ENCODE data around the gene SAT2.

The SAT2 gene

GRCh38 chr17:7589204-7589868 lies 38.3 kb downstream of the SAT2 start:
- DNase-seq, result peak; percentile 79

DNA sequence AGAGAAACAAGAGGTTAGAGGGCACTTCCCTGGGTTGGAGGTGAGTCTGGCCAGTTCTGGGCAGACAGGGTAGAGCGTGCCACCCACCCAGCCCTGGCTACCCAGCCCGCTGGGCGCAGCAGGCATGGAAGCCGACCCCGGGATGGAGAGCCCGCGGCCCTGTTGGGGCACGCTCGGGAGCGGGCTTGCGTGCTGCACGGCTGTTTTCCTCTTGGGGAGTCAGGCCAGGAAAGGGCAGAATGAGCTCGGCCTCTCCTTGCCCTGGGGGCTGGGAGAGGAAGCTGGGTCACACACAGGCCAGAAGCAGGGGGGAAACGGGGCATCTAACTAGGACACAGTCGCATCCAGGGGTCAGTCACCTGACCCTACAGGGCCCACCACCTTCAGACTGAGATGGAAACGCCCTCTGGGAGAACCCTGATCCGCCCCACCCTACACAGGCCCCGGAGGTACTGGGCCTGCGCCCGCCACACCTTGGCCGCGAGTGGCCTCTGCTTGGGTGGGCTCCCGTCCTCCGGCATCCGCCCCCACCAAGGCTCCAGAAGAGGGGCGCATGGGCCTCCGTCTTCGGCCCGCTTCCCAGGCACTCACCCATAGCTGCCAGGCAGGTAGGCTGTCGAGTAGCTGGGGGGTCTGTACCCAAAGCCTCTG lies 38.9 kb downstream of the SAT2 start:
- H3K9me3 Mint-ChIP-seq, result no peaks in the 10 kb centered on the region
- DNase-seq, result no peak
- peaks cover 33% of the 10 kb centered on the region for H3K36me3 Mint-ChIP-seq (ENCODE audit: low read depth)
- peaks cover 54% of the 10 kb centered on the region for H3K4me1 Mint-ChIP-seq
- H3K4me3 Mint-ChIP-seq, result no peak overlapping the region
- no peak overlapping the region for H3K27ac Mint-ChIP-seq
- TF ChIP-seq CTCF (IDR thresholded peaks at IDR 0.05), result no peak
- no peaks in the 10 kb centered on the region for H3K27me3 Mint-ChIP-seq (ENCODE audit: low read depth, poor library complexity)

More at GRCh38 chr17:7589204-7589868, 38.3 kb downstream of the SAT2 start:
- Mint-ChIP-seq H3K9me3 (no peaks in the 10 kb centered on the region), H3K27ac (no peak overlapping the region), H3K4me3 (no peak overlapping the region), H3K27me3 (ENCODE audit: low read depth, poor library complexity) (no peaks in the 10 kb centered on the region), H3K4me1 (peaks cover 47% of the 10 kb centered on the region), H3K36me3 (ENCODE audit: low read depth) (peaks cover 40% of the 10 kb centered on the region)
- TF ChIP-seq CTCF (IDR thresholded peaks at IDR 0.05), result peak; percentile 77

DNA sequence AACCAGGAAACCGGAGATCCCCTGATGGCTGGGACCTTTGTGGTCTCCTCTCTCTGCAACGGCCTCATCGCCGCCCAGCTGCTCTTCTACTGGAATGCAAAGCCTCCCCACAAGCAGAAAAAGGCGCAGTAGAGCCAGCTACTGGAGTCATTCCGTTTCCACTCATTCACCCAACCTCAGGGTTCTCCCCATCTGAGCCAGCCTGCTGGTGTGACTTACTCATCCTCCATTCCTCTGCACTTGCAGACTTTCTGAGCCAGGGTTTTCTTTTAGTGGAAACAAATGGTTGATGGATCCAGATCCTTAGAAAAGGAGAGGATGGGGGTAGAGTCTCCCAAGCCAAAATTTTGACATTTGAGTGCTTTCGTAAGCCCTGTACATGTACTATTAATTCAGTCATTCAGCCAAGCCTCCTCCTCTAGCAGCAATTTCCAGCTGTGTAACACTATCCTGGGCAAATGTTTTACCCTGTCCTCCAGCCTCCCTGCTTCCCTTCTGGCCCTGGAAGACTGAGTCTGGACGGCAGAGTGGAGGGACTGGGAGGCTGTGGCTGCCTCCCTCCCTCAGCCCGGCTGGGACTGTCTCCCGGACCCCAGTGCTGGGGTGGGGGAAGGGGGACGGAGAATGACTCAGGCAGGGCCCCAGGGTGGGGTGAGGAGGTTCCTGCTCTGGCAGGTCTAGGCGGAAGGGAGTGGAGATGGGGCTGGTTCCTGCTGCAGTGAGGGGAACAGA lies 40.0 kb downstream of the SAT2 start:
- H3K36me3 Mint-ChIP-seq (ENCODE audit: low read depth), result peaks cover 25% of the 10 kb centered on the region

DNA sequence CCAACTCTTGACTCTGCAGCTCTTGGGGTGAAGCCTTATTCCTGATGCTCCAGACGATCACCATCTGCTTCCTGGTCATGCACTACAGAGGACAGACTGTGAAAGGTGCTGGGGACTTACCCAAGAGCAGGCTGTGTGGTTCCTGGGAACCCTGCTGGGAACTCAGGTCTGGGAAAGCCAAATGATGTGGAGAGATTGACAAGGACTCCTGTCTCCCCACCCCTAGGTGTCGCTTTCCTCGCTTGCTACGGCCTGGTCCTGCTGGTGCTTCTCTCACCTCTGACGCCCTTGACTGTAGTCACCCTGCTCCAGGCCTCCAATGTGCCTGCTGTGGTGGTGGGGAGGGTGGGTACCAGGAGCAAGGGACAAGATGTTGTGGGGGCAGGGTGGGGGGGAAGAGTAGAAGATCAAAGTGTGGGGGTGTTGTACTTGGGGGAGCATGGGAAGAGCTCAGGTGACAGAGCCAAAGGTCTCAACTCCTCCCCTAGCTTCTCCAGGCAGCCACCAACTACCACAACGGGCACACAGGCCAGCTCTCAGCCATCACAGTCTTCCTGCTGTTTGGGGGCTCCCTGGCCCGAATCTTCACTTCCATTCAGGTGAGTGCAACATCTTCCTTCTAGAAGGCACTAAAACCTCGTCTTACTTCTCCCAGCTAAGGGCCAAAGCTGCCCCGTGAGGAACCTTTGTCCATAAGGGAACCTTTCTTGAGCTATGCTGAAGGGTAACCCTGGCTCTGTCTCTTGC lies 40.8 kb downstream of the SAT2 start:
- Mint-ChIP-seq H3K27ac (no peak overlapping the region), H3K9me3 (no peaks in the 10 kb centered on the region), H3K27me3 (ENCODE audit: low read depth, poor library complexity) (no peaks in the 10 kb centered on the region), H3K4me1 (peaks cover 67% of the 10 kb centered on the region), H3K36me3 (ENCODE audit: low read depth) (peaks cover 23% of the 10 kb centered on the region), H3K4me3 (no peak overlapping the region)
- TF ChIP-seq CTCF (IDR thresholded peaks at IDR 0.05), result no peak
- no peak for DNase-seq

More for the DNA sequence above, 40.0 kb downstream of the SAT2 start:
- no peaks in the 10 kb centered on the region for H3K9me3 Mint-ChIP-seq
- no peak overlapping the region for H3K4me3 Mint-ChIP-seq
- no peak for TF ChIP-seq CTCF (IDR thresholded peaks at IDR 0.05)
- no peak for DNase-seq
- H3K27ac Mint-ChIP-seq, result no peak overlapping the region
- peaks cover 60% of the 10 kb centered on the region for H3K4me1 Mint-ChIP-seq
- no peaks in the 10 kb centered on the region for H3K27me3 Mint-ChIP-seq (ENCODE audit: low read depth, poor library complexity)

GRCh38 chr17:7583253-7584109 lies 44.1 kb downstream of the SAT2 start, which contains the start of gene MPDU1:
Gene MPDU1 (plus strand): TSS chr17:7583852. CDS start chr17:7583863, 11 bp downstream.
- H3K4me1 Mint-ChIP-seq, result peaks cover 83% of the 10 kb centered on the region
- no peak for TF ChIP-seq CTCF (IDR thresholded peaks at IDR 0.05)
- no peaks in the 10 kb centered on the region for H3K27me3 Mint-ChIP-seq (ENCODE audit: low read depth, poor library complexity)
- peak within 1 kb of the TSS; percentile 100 for H3K27ac Mint-ChIP-seq
- peak within 1 kb of the TSS; percentile 99 for H3K4me3 Mint-ChIP-seq
- no peaks in the 10 kb centered on the region for H3K9me3 Mint-ChIP-seq
- H3K36me3 Mint-ChIP-seq (ENCODE audit: low read depth), result peaks cover 30% of the 10 kb centered on the region
- peak; percentile 94 for DNase-seq
